ENCODE measurements around the gene TMOD1. TPM values are rescaled to one million over a fixed set of nuclear protein-coding genes. Genes with fewer than 3 reads are reported as not detected.

Gene TMOD1
- total and polyA plus RNA-seq, 9 of the 15 experiments (the other 6 are each of a cell fraction or from before 2014, with no cell fraction given): 7.1 to 41.2 (median 14.2) TPM

DNA sequence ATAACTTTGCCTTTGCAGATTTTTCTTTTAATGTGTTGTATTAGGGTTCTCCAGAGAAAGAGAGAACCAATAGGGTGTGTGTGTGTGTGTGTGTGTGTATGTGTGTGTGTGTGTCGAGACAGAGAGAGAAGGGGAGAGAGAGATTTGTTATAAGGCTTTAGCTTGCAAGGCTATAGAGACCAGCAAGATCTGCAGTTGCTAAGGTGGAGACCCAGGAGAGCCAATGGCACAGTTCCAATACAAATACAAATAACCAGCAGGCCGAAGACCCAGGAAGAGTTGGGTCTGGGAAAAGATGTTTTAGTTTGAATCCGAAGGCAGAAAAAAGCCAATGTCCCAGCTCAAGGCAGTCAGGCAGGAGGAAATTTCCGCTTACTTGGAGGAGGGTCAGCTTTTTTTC lies 23.0 kb downstream of the TMOD1 start:
- peaks cover 65% of the 10 kb centered on the region; the same call in 2 of the 3 replicates for H3K36me3 ChIP-seq (ENCODE audit: control insufficient read depth, insufficient read depth, low read length)
- no TSS peak for BruUV-seq (replicated peaks)
- H3K27ac ChIP-seq (ENCODE audit: extremely low read depth, low read depth, low read length): no peak overlapping the region

DNA sequence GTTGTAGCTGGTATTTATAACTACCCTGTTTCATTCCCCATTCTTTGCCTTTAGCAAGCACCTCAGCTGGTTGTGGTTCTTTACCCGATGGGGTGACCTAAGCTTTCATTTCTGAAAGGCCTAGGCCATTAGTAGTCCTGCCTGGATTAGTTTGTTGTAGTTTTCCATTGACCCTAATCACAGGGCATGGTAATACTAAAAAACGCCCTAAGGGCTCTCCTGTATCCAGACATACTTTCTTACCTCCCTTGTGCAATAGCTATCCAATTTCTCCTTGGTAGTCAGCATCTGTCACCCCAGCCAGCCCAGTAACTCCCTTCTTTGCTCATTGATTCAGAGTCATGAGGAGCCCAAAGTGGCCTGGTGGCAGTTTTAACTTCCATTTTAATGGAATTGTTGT lies 24.0 kb downstream of the TMOD1 start:
- DNase-seq (ENCODE audit: extremely low read depth in 1 of 4, low spot score in 3 of 4) (no peak), FAIRE-seq (no peak), ATAC-seq (no peak)
- H2AFZ ChIP-seq (ENCODE audit: low read depth, low read length): no peak overlapping the region
- intact Hi-C loops (cut with micrococcal nuclease) (no loop called here), in situ Hi-C loops (cut with MboI) (no loop called here)
- H3K4me1 ChIP-seq (replicated peaks in 1 of 2; ENCODE audit: control insufficient read depth in 2 of 2, insufficient read depth in 2 of 2, low read length in 2 of 2): no peaks in the 10 kb centered on the region; a peak in 1 of 5 replicates
- POLR2A ChIA-PET: interaction anchor here (0.6 to 1.3 kb wide), 2 partner anchors 15 to 16 kb away, joined by 3 read pairs; no protein-coding TSS in a partner anchor
- H3K9me1 ChIP-seq (ENCODE audit: control insufficient read depth, insufficient read depth, low read length): no peaks in the 10 kb centered on the region
- no TSS peak for BruUV-seq (replicated peaks)
- H3K4me3 ChIP-seq: no peak overlapping the region
- CTCF ChIA-PET (ENCODE audit: low intra/inter-chr PET ratio): no interaction called here
- WGBS (ENCODE audit: insufficient coverage, low coverage, missing lambda C conversion rate): 60% methylated on average over 2 of the region's 2 CpGs
- no peaks in the 10 kb centered on the region for H3K9me3 ChIP-seq (replicated peaks; ENCODE audit: control insufficient read depth, insufficient read depth, low read depth, low read length)
- peaks cover 30% of the 10 kb centered on the region for H4K20me1 ChIP-seq (replicated peaks; ENCODE audit: control insufficient read depth, insufficient read depth, low read length)
- TF ChIP-seq, protein P1, sequence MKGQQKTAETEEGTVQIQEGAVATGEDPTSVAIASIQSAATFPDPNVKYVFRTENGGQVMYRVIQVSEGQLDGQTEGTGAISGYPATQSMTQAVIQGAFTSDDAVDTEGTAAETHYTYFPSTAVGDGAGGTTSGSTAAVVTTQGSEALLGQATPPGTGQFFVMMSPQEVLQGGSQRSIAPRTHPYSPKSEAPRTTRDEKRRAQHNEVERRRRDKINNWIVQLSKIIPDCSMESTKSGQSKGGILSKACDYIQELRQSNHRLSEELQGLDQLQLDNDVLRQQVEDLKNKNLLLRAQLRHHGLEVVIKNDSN (CRISPR knock-in tag; IDR thresholded peaks at IDR 0.05): no peak
- TF ChIP-seq PURB (CRISPR knock-in tag; IDR thresholded peaks at IDR 0.05; ENCODE audit: low read depth) (no peak), ZNF324 (CRISPR knock-in tag; IDR thresholded peaks at IDR 0.05) (no peak), GABPA (tag; conservative IDR thresholded peaks at IDR 0.05; ENCODE audit: low read depth) (no peak), GATAD2A (IDR thresholded peaks at IDR 0.05) (no peak), ARHGAP35 (IDR thresholded peaks at IDR 0.05; ENCODE audit: partially characterized antibody) (no peak), ZNF551 (CRISPR knock-in tag; IDR thresholded peaks at IDR 0.05) (no peak)
- TF ChIP-seq, protein P2, sequence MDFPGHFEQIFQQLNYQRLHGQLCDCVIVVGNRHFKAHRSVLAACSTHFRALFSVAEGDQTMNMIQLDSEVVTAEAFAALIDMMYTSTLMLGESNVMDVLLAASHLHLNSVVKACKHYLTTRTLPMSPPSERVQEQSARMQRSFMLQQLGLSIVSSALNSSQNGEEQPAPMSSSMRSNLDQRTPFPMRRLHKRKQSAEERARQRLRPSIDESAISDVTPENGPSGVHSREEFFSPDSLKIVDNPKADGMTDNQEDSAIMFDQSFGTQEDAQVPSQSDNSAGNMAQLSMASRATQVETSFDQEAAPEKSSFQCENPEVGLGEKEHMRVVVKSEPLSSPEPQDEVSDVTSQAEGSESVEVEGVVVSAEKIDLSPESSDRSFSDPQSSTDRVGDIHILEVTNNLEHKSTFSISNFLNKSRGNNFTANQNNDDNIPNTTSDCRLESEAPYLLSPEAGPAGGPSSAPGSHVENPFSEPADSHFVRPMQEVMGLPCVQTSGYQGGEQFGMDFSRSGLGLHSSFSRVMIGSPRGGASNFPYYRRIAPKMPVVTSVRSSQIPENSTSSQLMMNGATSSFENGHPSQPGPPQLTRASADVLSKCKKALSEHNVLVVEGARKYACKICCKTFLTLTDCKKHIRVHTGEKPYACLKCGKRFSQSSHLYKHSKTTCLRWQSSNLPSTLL (IDR thresholded peaks at IDR 0.05): no peak
- no peak overlapping the region for H3K4me2 ChIP-seq (ENCODE audit: insufficient read depth, low read length)
- H3K36me3 ChIP-seq (ENCODE audit: control insufficient read depth, insufficient read depth, low read length): peaks cover 66% of the 10 kb centered on the region; the same call in 2 of the 3 replicates
- H3K9ac ChIP-seq (ENCODE audit: insufficient read depth in 1 of 2, low read depth in 2 of 2, low read length in 2 of 2): no peak overlapping the region
- no peaks in the 10 kb centered on the region for H3K27me3 ChIP-seq (ENCODE audit: control insufficient read depth in 2 of 2, insufficient read depth in 2 of 2, low read length in 2 of 2)
- no peak overlapping the region for H3K27ac ChIP-seq (ENCODE audit: extremely low read depth, low read depth, low read length)
- peaks cover 31% of the 10 kb centered on the region for H3K79me2 ChIP-seq (ENCODE audit: control insufficient read depth, insufficient read depth, low read length)

More for the DNA sequence above, 23.0 kb downstream of the TMOD1 start:
- CTCF ChIA-PET (ENCODE audit: low intra/inter-chr PET ratio): no interaction called here
- peaks cover 34% of the 10 kb centered on the region for H4K20me1 ChIP-seq (replicated peaks; ENCODE audit: control insufficient read depth, insufficient read depth, low read length)
- no peaks in the 10 kb centered on the region for H3K9me1 ChIP-seq (ENCODE audit: control insufficient read depth, insufficient read depth, low read length)
- no peaks in the 10 kb centered on the region for H3K9me3 ChIP-seq (replicated peaks; ENCODE audit: control insufficient read depth, insufficient read depth, low read depth, low read length)
- H3K4me3 ChIP-seq: no peak overlapping the region
- DNase-seq (ENCODE audit: extremely low read depth in 1 of 4, low spot score in 3 of 4): no peak
- intact Hi-C loops (cut with micrococcal nuclease) (no loop called here), in situ Hi-C loops (cut with MboI) (no loop called here)
- no peak for FAIRE-seq
- TF ChIP-seq PHF8 (IDR thresholded peaks at IDR 0.05; ENCODE audit: borderline replicate concordance, low read length) (no peak), KDM2B (CRISPR knock-in tag; IDR thresholded peaks at IDR 0.05) (no peak), NR2C1 (IDR thresholded peaks at IDR 0.05) (no peak), NR2C1 (tag; IDR thresholded peaks at IDR 0.05) (no peak), ZKSCAN8 (CRISPR knock-in tag; IDR thresholded peaks at IDR 0.05) (no peak), CHD4 (IDR thresholded peaks at IDR 0.05; ENCODE audit: insufficient read depth, insufficient replicate concordance, low read depth, low read length, poor library complexity, severe bottlenecking) (no peak), MAFF (IDR thresholded peaks at IDR 0.05; ENCODE audit: low read length) (no peak)
- TF ChIP-seq, protein P3, sequence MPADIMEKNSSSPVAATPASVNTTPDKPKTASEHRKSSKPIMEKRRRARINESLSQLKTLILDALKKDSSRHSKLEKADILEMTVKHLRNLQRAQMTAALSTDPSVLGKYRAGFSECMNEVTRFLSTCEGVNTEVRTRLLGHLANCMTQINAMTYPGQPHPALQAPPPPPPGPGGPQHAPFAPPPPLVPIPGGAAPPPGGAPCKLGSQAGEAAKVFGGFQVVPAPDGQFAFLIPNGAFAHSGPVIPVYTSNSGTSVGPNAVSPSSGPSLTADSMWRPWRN (IDR thresholded peaks at IDR 0.05; ENCODE audit: low read depth): no peak
- H3K27me3 ChIP-seq (ENCODE audit: control insufficient read depth in 2 of 2, insufficient read depth in 2 of 2, low read length in 2 of 2): no peaks in the 10 kb centered on the region
- 96% methylated on average over 3 of the region's 4 CpGs for WGBS (ENCODE audit: insufficient coverage, low coverage, missing lambda C conversion rate)
- peaks cover 41% of the 10 kb centered on the region for H3K79me2 ChIP-seq (ENCODE audit: control insufficient read depth, insufficient read depth, low read length)
- no peak overlapping the region for H2AFZ ChIP-seq (ENCODE audit: low read depth, low read length)
- POLR2A ChIA-PET: interaction anchor here (1.3 kb wide), 1 partner anchor 11 kb away, joined by 4 read pairs; no protein-coding TSS in a partner anchor
- H3K4me1 ChIP-seq (replicated peaks in 1 of 2; ENCODE audit: control insufficient read depth in 2 of 2, insufficient read depth in 2 of 2, low read length in 2 of 2): peaks cover 1% of the 10 kb centered on the region in 2 experiments; a peak in 1 of 5 replicates
- no peak overlapping the region for H3K9ac ChIP-seq (ENCODE audit: insufficient read depth in 1 of 2, low read depth in 2 of 2, low read length in 2 of 2)
- H3K4me2 ChIP-seq (ENCODE audit: insufficient read depth, low read length): no peak overlapping the region
- no peak for ATAC-seq

All from K562 (cell line).